ENCODE measurements around the gene BTNL3.

Gene BTNL3

GRCh38 chr5:181024245-181025064 is 35.8 kb downstream of the BTNL3 start:
- no peak for DNase-seq (ENCODE audit: low spot score)
- H3K4me3 ChIP-seq, result no peak overlapping the region
- no peak for TF ChIP-seq CTCF (IDR thresholded peaks at IDR 0.05)

GRCh38 chr5:181027452-181028031 is 38.9 kb downstream of the BTNL3 start:
- TF ChIP-seq CTCF (IDR thresholded peaks at IDR 0.05), result no peak
- DNase-seq (ENCODE audit: low spot score), result no peak
- Histone ChIP-seq H3K27ac (no peak overlapping the region), H3K4me3 (no peak overlapping the region)

More at GRCh38 chr5:181024245-181025064, 35.8 kb downstream of the BTNL3 start:
- H3K27ac ChIP-seq, result no peak overlapping the region

- no peak for TF ChIP-seq CTCF (IDR thresholded peaks at IDR 0.05)
- DNase-seq (ENCODE audit: low spot score), result no peak
- Histone ChIP-seq H3K27ac (no peak overlapping the region), H3K4me3 (no peak overlapping the region)
Measured at GRCh38 chr5:181028032-181028819, 39.6 kb downstream of the BTNL3 start.

GRCh38 chr5:181031716-181032115 is 43.1 kb downstream of the BTNL3 start:
- no peak for TF ChIP-seq CTCF (IDR thresholded peaks at IDR 0.05)
- H3K4me3 ChIP-seq, result no peak overlapping the region
- no peak overlapping the region for H3K27ac ChIP-seq
- DNase-seq (ENCODE audit: low spot score), result no peak

- H3K4me3 ChIP-seq, result no peak overlapping the region
- DNase-seq (ENCODE audit: low spot score), result no peak
- TF ChIP-seq CTCF (IDR thresholded peaks at IDR 0.05), result no peak
- H3K27ac ChIP-seq, result no peak overlapping the region
Measured at GRCh38 chr5:181035991-181036815, 47.6 kb downstream of the BTNL3 start.

- TF ChIP-seq CTCF (IDR thresholded peaks at IDR 0.05), result no peak
- Histone ChIP-seq H3K4me3 (no peak overlapping the region), H3K27ac (no peak overlapping the region)
- no peak for DNase-seq (ENCODE audit: low spot score)
Measured at GRCh38 chr5:181036816-181037364, 48.2 kb downstream of the BTNL3 start.
